K562 (cell line): ENCODE results near the gene AMN1. TPM values are rescaled to one million over a fixed set of nuclear protein-coding genes. Genes with fewer than 3 reads are reported as not detected.

Experiments
- EZH2 ChIP-seq: IDR thresholded peaks from 2 replicates; pipeline ENCODE4 v1.6.1; 2012; ENCODE audit warnings: low read depth, mild to moderate bottlenecking, inconsistent platforms, low read length, borderline replicate concordance
- MAFK ChIP-seq: IDR thresholded peaks from 2 replicates; pipeline ENCODE4 v1.6.1; 2011; ENCODE audit warnings: low read length, improper control_type of control experiment
- NONO ChIP-seq, 2 experiments: fragments of 200-400 bp in 1 of 2; fragments of 450-650 bp in 1 of 2; formaldehyde crosslinking in 1 of 2; IDR thresholded peaks; 2 replicates each; pipeline ENCODE4 v1.6.1; 2017; ENCODE audit warnings: low read depth in 2 of 2, mild to moderate bottlenecking in 2 of 2, moderate library complexity in 2 of 2, low read length in 1 of 2
- NRF1 ChIP-seq, 2 experiments: fragments of 450-650 bp; IDR thresholded peaks in 1 of 2; conservative IDR thresholded peaks in 1 of 2; 2 replicates each; pipeline ENCODE4 v1.6.1; 2014; ENCODE audit warnings: mild to moderate bottlenecking in 2 of 2
- RBM34 ChIP-seq: fragments of 200-400 bp; formaldehyde crosslinking; IDR thresholded peaks from 2 replicates; pipeline ENCODE4 v1.6.1; 2018; ENCODE audit warnings: low read length, borderline replicate concordance; ENCODE audit not compliant: insufficient read depth
- SIN3A ChIP-seq, 2 experiments: fragments of 150-350 bp in 1 of 2; IDR thresholded peaks; 2 replicates each; pipeline ENCODE4 v1.6.1; 2011 to 2016; ENCODE audit warnings: borderline replicate concordance in 2 of 2, low read depth in 2 of 2, low read length in 2 of 2, mild to moderate bottlenecking in 2 of 2, moderate library complexity in 2 of 2; ENCODE audit not compliant: control insufficient read depth in 1 of 2
- SLC30A9 ChIP-seq: fragments of 250-450 bp; sonication (Bioruptor Pico); IDR thresholded peaks from 2 replicates; pipeline ENCODE4 v1.8.0; 2022; ENCODE audit warnings: mild to moderate bottlenecking, moderate library complexity
- SMAD2 ChIP-seq: fragments of 150-350 bp; IDR thresholded peaks from 2 replicates; pipeline ENCODE4 v1.6.1; 2014; ENCODE audit warnings: low read depth, mild to moderate bottlenecking, low read length
- YY1 ChIP-seq, 3 experiments: IDR thresholded peaks; 2 replicates each; pipeline ENCODE4 v1.6.1; 2011; ENCODE audit warnings: low read length in 2 of 3, mild to moderate bottlenecking in 2 of 3, moderate library complexity in 2 of 3, borderline replicate concordance in 1 of 3, control low read depth in 1 of 3, low read depth in 1 of 3; ENCODE audit not compliant: insufficient read depth in 3 of 3, insufficient replicate concordance in 2 of 3, control insufficient read depth in 1 of 3, insufficient read length in 1 of 3; ENCODE audit errors: extremely low read depth in 1 of 3
- ZFX ChIP-seq: sonication (generic); formaldehyde crosslinking; IDR thresholded peaks from 2 replicates; pipeline ENCODE4 v1.8.0; 2022; ENCODE audit warnings: mild to moderate bottlenecking, missing genetic modification reagents, moderate library complexity
- ZNF121 ChIP-seq: sonication (generic); formaldehyde crosslinking; conservative IDR thresholded peaks from 2 replicates; pipeline ENCODE4 v1.8.0; 2022; ENCODE audit warnings: missing genetic modification reagents
- ZNF354B ChIP-seq: fragments of 250-450 bp; sonication (Bioruptor Pico); IDR thresholded peaks from 2 replicates; pipeline ENCODE4 v1.4.0; 2020
- ZNF586 ChIP-seq: fragments of 450-650 bp; formaldehyde crosslinking; conservative IDR thresholded peaks from 2 replicates; pipeline ENCODE4 v1.4.0; 2020; ENCODE audit warnings: mild to moderate bottlenecking, moderate library complexity
- polyA plus RNA-seq, 8 experiments: library from polyadenylated mRNA; depleted of rRNA in 4 of 8; stranded (reverse) in 5 of 8; unstranded in 3 of 8; fragments of >200 nt; fragmentation: Nextera tagmentation in 2 of 8; fragmentation: Illumina TruSeq in 1 of 8; extraction: Ambion mirVana in 2 of 8; extraction: Trizol in 1 of 8; gene quantifications; 2 replicates each; pipeline versions ENCODE4 v1.2.1 to v1.2.3, GENCODE V29; 2011 to 2014; ENCODE audit warnings: inconsistent platforms in 1 of 8, missing spikeins in 1 of 8
- total RNA-seq, 7 experiments: library from RNA; depleted of rRNA in 6 of 7; stranded (reverse); fragments of >200 nt in 6 of 7; fragmentation: Illumina TruSeq in 2 of 7; extraction: Trizol in 2 of 7; gene quantifications; 2 replicates each; pipeline versions ENCODE4 v1.2.1 to v1.2.3, GENCODE V29; 2011 to 2021; ENCODE audit warnings: low replicate concordance in 1 of 7
- TF ChIP-seq, protein P1 (sequence below), 2 experiments: fragments of 450-650 bp; IDR thresholded peaks; 2 replicates each; pipeline ENCODE4 v1.6.1; 2016; ENCODE audit warnings: mild to moderate bottlenecking in 2 of 2, borderline replicate concordance in 1 of 2, low read depth in 1 of 2, moderate library complexity in 1 of 2
- TF ChIP-seq, protein P2 (sequence below): fragments of 450-650 bp; IDR thresholded peaks from 2 replicates; pipeline ENCODE4 v1.6.1; 2017; ENCODE audit warnings: mild to moderate bottlenecking, moderate library complexity

The AMN1 gene
- total and polyA plus RNA-seq, 9 of the 15 experiments (the other 6 are each of a cell fraction or from before 2014, with no cell fraction given), result 5.2 to 27.6 (median 13.0) TPM

DNA sequence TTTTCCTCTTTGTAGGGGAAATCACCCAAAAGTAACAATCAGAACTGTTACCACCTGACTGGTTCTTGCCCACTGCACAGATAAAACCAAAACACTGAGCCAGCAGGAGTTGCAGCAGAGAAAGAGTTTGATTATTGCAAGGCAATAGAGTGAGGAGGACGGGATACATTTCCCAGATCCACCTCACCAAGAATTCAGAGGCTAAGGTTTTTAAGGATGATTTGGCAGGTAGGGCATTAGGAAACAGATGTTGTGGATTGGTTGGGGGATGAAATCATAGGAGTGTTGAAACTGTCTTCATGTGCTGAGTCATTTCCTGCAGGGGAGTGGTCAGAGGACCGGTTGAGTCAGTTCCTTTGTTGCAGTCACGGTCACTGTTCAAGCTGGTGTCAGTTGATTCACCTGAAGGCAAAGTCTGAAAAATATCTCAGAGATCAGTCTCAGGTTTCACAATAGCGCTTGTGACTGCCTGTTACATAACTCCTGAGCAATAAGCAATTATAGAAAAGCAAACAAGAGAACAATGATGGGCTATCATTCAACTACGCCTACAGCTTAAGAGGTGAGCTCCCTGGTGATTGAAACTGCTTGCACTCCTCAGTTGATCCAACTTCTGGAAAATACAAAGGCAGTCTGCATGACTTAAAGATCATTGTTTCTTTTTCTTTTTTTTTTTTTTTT, 20.3 kb upstream of the AMN1 start (continued):
- TF ChIP-seq, protein P1, sequence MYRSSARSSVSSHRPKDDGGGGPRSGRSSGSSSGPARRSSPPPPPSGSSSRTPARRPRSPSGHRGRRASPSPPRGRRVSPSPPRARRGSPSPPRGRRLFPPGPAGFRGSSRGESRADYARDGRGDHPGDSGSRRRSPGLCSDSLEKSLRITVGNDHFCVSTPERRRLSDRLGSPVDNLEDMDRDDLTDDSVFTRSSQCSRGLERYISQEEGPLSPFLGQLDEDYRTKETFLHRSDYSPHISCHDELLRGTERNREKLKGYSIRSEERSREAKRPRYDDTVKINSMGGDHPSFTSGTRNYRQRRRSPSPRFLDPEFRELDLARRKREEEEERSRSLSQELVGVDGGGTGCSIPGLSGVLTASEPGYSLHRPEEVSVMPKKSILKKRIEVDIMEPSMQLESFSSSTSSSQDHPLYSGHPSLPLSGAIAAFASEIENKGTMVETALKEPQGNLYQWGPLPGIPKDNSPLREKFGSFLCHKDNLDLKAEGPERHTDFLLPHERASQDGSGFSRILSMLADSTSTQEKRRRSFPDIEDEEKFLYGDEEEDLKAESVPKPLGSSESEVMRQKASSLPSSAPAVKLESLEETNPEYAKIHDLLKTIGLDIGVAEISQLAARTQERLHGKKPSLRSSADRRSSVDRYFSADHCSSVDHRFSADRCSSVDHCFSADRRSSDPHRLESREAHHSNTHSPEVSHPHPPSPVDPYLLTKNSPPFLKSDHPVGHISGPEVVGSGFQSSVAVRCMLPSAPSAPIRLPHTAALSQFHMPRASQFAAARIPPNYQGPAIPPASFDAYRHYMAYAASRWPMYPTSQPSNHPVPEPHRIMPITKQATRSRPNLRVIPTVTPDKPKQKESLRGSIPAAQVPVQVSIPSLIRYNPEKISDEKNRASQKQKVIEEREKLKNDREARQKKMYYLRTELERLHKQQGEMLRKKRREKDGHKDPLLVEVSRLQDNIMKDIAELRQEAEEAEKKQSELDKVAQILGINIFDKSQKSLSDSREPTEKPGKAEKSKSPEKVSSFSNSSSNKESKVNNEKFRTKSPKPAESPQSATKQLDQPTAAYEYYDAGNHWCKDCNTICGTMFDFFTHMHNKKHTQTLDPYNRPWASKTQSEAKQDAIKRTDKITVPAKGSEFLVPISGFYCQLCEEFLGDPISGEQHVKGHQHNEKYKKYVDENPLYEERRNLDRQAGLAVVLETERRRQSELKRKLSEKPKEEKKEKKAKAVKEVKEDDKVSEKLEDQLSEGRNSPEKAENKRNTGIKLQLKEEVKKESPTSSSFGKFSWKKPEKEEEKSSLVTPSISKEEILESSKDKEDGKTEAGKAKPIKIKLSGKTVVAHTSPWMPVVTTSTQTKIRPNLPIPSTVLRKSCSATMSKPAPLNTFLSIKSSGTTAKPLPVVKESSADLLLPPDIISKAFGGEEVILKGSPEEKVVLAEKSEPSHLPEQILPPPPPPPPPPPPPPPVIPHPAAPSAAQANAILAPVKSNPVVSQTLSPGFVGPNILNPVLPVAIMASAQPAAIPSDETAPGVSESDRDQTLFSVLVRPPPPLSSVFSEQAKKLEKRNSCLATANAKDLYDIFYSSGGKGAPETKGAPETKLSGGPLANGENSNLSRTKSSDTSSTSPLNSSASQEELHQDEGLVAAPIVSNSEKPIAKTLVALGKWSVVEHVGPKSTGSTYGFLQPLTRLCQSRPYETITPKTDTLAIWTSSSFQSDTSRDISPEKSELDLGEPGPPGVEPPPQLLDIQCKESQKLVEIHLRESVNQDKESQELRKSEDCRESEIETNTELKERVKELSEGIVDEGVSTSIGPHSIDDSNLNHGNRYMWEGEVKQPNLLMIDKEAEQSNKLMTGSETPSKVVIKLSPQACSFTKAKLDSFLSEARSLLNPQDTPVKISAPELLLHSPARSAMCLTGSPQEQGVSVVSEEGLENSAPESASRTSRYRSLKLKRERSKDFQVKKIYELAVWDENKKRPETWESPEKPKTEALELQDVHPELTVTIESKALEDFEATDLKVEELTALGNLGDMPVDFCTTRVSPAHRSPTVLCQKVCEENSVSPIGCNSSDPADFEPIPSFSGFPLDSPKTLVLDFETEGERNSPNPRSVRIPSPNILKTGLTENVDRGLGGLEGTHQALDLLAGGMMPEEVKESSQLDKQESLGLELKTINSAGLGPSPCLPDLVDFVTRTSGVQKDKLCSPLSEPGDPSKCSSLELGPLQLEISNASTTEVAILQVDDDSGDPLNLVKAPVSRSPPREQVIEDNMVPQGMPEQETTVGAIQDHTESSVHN (IDR thresholded peaks at IDR 0.05; ENCODE audit: borderline replicate concordance in 1 of 2, low read depth in 1 of 2), result peak in 1 of 2 experiments; percentile 99; a peak in 2 of 4 replicates
- no peak for TF ChIP-seq NONO (IDR thresholded peaks at IDR 0.05; ENCODE audit: low read depth in 2 of 2, low read length in 1 of 2)
- no peak for TF ChIP-seq ZFX
- TF ChIP-seq ZNF354B (CRISPR knock-in tag), result no peak
- TF ChIP-seq MAFK, result peak; percentile 85
- TF ChIP-seq, protein P2, sequence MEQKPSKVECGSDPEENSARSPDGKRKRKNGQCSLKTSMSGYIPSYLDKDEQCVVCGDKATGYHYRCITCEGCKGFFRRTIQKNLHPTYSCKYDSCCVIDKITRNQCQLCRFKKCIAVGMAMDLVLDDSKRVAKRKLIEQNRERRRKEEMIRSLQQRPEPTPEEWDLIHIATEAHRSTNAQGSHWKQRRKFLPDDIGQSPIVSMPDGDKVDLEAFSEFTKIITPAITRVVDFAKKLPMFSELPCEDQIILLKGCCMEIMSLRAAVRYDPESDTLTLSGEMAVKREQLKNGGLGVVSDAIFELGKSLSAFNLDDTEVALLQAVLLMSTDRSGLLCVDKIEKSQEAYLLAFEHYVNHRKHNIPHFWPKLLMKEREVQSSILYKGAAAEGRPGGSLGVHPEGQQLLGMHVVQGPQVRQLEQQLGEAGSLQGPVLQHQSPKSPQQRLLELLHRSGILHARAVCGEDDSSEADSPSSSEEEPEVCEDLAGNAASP, result no peak
- TF ChIP-seq ZNF586 (CRISPR knock-in tag), result no peak
- no peak for TF ChIP-seq ZNF121 (CRISPR knock-in tag)
- no peak for TF ChIP-seq SIN3A (IDR thresholded peaks at IDR 0.05; ENCODE audit: borderline replicate concordance in 2 of 2, control insufficient read depth in 1 of 2, low read depth in 2 of 2, low read length in 2 of 2)
- no peak for TF ChIP-seq SMAD2
- peak; percentile 13 to 41; a peak in 2 of 4 replicates for TF ChIP-seq NRF1 (conservative IDR thresholded peaks at IDR 0.05 in 1 of 2, IDR thresholded peaks at IDR 0.05 in 1 of 2)
- no peak for TF ChIP-seq RBM34
- no peak for TF ChIP-seq YY1 (IDR thresholded peaks at IDR 0.05; ENCODE audit: borderline replicate concordance in 1 of 3, control insufficient read depth in 1 of 3, extremely low read depth in 1 of 3, insufficient read depth in 3 of 3, insufficient read length in 1 of 3, insufficient replicate concordance in 2 of 3, low read depth in 1 of 3, low read length in 2 of 3)
- no peak for TF ChIP-seq EZH2
- TF ChIP-seq SLC30A9 (CRISPR knock-in tag), result no peak
